NCI-H1417 (cell line): Measurements from ENCODE around the gene MS4A6E.
"Not testable (repeated sequence)": the region's sequence is repeated elsewhere in the genome, so short reads cannot be mapped to it uniquely, and the experiment has no call there.

Source experiments
- DNase-seq, 3 experiments: peaks; one replicate each; lab custom pipeline; 2025; lab: John Stamatoyannopoulos, UW

The MS4A6E gene

DNA sequence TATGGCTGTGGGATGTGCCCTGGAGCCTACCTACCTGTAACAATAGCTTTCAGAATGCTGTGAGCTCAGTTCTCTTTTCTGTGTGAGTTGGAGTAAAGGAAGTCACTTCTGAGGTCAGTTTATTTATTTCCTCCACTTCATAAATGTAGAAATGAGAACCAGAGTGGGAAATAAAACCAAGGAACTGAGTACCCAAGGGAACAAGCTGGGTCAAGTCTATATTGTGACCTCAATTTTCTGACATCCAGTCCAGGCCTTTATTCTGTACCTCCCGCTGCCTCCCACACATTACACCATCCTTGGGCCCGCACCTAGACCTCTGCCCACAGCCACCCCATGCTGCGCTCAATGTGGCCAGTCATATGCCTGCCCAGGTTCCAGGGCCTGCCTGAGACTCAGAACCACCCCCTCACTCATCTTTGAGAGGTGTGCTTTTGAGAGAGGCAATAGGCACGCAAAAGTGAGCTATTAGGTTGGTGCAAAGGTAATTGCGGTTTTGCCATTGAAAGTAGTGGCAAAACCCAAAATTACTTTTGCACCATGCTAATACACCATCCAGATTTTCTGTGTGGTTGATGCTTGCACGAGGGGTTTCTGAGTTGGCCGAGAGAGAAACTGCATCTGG, 9.8 kb downstream of the MS4A6E start:
- no peak for DNase-seq

DNA sequence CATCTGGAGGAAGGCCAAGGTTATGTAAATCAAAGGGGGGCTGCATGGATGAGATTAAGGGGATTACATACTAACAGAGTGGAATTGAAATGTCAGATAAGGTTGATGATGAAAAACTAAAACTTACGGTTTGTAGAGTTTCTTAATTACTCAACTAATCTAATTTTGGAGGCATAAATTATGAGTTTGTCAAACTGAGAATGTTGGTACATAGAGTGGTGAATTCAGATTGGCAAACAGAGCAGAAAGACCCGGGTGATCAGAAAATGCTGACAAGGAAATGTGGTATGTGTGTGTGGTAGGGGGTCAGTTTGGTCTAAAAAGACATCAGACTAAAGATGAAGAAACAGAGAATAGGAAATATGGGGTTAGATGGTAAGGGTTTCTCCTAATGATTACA, 11.0 kb downstream of the MS4A6E start:
- DNase-seq = no peak

DNA sequence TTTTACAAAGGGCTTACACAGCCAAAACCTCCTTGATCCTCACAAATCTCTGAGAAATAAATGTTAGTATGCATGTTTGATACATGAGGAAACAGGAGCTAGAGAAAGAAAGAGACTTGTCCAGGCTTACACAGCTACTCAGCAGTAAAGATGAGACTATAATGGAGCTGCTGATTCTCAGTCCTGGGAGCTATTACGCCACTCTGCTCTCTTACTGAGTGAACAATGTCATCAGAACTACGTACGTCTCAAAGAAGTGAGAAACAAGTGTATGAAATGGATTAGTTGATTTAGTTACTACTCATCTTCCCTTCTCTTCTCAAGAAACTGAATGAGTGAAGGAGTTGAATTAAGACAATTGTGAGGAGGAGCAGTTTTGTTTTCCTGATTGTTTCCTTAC, 12.3 kb downstream of the MS4A6E start:
- no peak for DNase-seq

DNA sequence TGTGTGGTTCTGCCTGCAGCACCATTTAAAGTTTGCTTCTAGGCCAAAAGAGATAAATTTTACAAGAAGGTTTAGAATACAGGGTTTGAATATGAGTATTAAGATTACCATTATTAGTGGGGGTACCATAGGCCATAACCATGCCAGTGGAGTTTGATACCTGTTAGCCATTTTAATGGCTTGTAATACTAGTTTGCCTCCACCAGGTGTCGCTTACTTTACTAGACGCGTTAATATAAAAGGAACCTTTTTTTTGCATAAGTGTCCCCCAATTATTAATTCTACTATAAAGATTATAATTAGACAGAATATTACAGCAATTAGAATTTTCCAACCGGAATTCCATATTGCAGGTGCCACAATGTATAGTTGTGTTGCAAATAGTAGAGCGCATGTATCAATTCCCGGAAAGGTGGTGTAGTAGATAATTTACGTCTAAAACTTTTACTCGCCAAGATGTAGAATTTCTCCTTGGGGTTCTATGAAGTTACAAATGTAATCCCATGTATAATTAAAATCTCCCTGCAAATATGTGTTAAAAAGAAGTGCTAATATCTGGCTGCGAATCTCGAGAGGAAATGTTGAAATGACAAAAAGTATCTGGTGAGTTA, 16.1 kb downstream of the MS4A6E start:
- peak in 2 of 3 experiments; percentile 18 to 22 for DNase-seq

DNA sequence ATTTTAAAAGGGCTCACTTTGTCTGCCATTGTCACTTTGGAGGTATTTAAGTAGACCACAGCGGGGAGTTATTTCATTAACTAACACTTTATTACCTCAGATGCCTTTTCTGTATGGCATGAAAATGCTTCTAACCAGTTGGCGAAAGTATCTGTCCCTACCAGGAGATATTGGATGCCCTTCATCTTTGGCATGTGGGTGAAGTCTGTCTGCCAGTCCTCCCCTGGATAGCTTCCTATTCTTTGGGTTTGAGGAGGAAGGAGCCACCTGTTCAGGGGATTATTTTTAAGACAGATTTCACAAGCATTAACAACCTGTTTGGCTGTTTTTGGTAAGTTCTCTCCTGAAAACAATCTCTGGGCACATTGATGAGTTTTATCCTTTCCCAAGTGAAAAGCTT, 17.1 kb downstream of the MS4A6E start:
- DNase-seq = no peak

DNA sequence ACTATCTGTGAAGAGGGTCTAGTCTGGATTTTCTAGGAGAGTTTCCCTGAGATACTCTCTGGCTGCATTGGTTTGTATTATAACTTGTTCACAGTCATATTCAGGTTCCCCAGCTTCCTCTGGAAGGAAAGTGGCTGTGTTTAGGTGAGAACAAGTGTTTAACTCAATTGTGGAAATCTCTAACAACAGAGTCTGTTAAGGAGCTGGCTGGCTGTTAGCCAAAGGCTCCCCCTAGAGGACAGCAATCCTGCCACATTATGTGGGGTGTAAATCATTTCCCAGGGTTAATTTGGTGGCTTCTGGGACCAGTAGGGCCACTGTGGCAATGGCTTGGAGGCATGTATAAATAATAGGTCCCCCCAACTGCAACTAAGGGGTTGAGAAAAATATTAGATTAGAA, 18.4 kb downstream of the MS4A6E start:
- DNase-seq = peak in 2 of 3 experiments; percentile 41 to 60

DNA sequence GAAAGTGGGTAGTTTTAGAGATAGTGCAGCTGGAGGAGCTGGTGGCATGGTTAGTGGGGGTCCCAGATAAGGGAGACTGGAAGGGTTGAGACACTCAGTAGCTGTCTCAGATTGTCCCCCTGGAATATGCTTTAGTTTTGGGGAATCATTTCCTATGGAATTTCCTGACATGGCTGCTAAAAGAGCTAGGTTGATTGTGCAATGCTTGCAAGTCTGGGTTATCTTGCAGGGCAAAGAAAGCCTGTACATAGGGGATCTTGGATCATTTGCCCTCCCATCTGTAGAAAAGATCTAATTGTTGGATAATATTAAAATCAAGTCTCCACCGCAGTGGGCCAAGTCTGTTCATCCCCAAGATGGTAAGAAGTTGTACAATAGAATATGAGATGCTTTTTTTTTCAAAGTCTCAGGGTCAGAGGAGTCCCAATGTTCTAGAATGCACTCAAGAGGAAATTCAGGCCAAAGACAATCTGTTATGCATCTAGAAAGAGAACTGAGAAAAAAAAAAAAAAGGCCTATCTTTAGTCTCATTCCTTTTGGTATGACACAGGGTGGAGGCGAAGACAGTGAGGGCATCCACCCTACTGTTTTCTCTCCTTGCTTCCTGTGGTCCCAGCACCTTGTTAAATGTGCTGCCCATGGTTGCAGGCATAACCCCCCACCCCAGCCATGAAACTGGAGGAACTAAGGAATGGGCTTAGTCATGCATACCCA, 20.2 kb downstream of the MS4A6E start:
- DNase-seq = no peak

DNA sequence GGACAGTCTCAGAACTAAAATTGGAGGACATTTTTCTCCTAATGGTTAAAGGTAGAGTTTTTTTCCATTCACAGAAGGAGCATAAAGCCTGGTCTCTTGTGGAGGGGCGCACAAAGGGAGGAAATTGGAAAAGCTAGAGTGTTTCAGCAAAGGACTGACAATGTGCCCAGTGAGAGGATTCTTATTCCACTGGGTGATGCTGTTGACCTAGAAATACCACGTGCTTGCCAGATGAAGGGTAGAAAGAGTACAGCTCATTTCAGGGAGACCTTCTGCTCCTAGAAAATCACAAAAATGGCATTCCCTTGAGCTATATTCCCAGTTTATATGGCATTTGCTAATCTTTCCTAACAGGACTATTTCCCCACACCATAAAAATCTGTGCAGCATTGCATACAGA, 21.1 kb downstream of the MS4A6E start:
- DNase-seq = peak in 1 of 3 experiments; percentile 35

DNA sequence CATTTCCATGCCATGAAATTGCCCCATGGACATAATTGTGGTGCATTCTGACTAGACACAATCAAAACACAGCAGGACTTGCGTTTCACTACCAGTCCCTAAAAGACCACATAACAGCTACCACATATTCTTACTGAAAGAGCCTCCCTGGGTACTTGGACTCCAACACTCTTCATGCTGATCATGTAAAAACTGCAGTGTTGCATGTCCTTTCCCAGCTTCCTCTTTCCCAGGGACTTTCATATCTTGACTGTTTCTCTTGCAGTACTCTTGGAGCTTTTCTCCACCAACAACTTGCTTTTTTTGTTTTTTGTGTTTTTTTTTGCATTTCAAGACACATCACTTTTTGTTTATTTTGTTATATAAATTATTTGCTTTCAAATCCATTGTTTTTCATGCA, 22.9 kb downstream of the MS4A6E start:
- no peak for DNase-seq

DNA sequence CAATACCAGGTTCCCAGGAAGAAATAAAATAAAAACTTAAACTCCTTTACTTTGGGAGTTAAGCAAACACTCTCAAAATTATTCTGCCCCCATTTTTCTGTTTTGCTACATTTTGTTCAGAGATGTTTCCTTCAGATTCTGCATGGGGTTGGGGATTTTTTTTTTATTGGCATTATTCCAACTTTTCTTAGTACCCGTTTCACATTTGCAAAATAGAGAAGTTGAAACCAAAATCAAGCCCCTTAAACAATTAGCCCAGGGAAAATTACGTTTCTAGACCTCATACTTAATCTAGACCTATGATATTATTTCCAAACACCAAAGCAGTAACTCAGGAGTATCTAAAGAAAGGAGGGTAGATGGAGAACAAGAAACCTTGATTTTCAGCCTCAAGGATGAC, 30.7 kb downstream of the MS4A6E start:
- no peak for DNase-seq

DNA sequence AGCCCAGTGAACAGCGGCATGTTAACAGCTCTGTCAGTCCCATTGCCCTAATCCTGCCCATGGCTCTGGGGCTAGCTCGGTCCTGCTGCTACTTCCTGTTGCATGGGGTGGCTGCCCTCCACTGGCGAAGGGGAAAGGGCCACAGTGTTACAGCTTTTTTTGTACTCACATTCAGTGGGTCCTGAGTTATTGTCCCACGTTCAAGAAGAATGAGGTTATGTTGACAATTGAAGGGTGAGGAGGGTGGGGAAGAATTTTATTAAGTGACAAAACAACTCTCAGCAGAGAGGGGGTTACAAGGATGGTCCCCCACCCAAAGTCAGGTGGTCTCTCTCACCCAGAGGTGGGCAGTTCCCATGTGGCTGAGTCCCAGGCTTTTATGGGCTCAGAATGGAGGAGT, 33.6 kb downstream of the MS4A6E start:
- DNase-seq = no peak

DNA sequence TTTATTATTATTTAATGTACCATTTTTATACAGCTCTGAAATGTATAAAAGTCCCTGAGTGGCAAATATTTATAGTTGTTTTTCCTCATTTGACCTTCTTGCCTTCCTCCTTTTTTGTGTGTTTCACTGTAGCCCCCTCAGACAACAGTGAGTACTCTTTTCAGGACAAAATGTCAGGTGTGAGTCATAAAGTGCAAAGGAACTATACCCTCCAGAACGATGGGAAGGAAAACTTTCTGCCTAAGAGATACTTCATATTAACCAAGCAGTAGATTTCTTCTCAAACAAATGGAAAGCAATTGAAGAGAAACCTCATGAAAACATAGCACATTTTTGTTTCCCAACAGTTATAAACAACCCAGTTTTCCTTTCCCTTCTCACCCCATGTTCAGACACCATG, 35.2 kb downstream of the MS4A6E start:
- DNase-seq = no peak

DNA sequence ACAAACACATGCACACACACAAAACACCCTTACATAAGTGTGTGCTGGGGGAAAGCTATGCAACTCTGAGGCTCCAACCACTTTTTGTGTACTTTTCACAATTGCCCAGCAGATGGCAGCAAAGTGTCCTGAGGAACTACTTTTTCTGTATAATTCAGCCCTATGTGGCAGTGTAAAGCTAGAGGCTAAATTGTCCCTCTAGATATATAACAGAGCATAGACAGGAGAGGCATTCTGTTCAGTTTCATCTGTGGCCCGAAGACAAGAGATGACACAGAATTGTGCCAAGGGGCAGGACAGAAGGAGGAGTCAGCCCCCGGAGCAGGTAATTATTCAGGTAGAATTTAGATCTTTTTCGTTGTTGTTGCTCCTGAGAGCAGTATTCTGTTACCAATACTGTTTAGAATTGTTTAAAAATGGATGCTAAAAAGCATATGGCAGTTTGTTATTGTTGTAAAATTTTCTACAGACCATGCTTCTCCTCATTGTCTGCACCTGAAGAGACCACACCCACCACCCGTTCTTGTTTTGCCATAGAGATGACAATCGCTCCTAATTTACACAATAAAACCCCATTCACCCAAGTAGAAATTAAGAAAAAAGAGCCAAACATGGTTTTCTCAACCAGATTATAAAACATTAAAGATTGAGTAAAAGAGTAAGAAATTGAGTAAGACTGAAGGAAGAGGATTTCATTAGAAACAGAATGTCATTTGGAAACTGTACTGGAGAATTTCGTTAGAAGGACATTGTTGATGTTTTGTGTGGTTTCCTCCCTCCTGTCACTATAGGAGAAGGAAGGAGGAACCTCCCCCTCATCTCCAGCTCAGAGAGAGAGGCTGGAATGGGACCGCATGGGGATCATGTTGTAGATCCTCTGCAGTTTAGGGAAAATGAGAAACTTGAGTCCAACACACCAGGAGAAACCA, 36.8 kb downstream of the MS4A6E start:
- DNase-seq = peak; percentile 53 to 92 (median 78)

DNA sequence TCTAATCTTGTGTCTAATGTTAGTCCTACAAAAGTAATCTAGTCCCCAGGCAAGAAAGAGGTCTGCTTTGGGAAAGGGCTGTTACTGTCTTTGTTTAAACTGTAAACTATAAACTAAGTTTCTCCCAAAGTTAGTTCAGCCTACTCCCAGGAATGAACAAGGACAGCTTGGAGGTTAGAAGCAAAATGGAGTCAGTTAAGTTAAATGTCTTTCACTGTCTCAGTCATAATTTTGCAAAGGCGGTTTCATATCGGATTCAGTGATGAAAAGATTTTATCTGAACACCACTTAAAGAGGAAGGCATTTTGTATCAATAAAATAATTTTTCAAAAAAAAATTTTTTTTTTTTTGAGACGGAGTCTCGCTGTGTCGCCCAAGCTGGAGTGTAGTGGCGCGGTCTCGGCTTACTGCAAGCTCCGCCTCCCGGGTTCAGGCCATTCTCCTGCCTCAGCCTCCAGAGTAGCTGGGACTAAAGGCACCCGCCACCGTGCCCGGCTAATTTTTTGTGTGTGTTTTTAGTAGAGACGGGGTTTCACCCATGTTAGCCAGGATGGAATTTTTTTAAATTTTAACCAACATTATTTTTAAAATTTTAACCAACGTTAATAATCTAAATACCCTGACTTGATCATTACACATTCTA, 39.3 kb downstream of the MS4A6E start:
- DNase-seq = not testable (repeated sequence)

DNA sequence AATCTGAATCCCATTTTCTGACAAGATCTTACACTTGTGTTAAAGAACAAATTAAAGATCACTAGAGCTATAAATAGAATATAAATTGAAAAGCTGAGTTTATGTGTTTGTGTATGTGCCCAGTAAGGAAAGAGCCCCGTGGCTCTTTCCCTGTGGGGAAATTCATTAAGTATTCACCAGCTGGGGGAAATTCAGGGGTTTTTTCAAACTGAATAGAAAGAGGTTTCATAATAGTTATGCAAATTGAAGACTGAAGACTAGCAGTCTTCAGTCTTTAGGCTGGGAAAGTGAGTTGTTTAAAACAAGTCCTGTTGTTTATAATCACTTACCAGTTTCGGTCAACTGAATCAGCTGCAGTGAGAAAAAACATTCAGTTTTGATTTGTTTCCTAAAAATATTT, 40.0 kb downstream of the MS4A6E start:
- DNase-seq = no peak

DNA sequence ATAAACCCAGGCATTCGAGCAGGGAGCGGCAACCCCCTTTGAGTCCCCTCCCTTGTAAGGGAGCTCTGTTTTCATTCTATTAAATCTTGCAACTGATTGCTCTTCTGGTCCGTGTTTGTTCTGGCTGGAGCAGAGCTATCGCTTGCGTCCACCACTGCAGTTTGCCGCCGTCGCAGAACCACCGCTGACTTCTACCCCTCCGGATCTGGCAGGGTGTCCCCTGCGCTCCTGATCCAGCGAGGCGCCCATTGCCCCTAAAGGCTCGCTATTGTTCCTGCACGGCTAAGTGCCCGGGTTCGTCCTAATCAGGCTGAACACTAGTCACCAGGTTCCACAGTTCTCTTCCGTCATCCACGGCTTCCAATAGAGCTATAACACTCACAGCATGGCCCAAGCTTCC, 40.8 kb downstream of the MS4A6E start:
- no peak for DNase-seq

DNA sequence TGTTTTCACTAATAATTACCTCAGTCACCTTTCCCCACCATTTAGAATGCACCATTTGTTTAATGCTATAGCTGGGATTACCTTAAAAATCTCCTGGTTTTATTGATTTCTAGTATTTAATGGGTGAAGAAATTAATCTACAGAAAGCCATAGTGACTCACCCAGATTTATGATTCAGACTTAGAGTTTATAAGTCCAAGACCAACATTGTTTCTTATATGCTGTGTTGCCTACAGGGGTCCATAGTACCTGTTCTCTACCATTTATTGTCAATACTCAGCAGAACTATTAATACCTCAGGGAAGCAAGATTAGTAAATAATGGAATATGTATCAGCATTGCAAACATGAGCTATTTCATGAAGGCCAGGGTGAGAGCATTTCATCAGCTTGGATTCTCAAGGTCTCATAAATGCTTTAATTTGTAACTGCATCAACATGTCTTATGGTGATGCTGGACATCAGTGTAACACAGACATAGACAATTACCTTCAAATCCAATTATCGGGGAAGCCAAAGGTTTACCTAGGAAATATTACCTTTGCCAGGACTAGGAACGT, 43.3 kb downstream of the MS4A6E start:
- no peak for DNase-seq

DNA sequence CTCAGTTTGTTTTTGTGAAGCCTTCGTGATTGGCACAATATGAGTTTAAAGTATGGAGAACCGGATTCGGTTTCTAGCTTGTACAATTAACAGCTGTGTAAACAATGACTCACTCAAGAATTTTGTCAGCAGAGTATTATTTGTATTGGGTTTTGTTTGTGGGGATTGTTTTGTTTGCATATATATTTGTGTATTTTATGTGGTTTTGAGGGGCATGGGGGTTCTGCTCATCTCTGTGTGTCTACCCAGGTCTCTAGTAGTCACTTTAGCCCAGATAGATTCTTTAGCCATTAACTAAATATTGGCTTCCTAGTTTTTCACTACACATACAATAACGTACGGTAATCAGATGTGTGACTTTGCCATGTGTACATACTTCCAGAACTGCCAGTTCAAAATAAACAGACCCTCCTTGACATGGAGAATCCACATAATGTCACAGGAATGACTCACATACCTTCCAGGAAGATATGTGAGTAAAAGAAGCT, 43.8 kb downstream of the MS4A6E start:
- DNase-seq = peak in 2 of 3 experiments; percentile 83 to 97

DNA sequence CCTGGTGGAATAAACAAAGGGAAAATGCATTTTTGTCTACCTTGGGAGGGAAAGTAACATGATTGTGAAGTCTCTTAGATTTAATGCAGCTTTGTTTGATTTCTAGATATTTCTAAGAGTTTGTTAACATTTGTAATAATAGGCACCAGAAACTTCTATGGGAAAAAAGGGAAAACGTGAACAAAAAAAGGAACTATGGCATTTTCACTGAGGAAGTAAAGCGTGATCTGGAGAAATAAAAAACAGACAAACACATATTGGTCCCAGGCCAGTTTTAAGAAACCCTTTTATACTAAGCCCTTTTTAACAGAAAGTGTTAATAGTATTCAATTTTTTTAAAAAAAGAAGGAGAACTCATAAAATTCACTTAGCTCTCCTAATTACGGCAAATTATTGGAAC, 44.3 kb downstream of the MS4A6E start:
- no peak for DNase-seq

DNA sequence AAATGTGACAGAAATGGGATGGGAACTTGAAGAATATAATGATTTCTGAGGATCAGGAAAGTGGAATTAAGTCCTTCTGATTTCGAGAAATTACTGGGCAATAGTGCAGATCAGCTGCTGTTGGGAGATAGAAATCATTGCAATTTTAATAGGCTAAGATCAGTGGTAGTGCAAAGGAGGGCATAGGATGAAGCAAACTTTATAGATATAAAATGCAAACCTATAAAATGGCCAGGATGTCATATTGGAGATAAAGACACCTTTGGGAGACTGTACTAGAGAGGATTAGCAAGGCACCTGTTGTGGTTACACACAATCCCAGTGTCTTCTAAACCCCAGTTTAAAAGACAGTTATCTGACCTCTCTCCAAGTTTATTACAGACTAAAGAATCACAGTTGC, 44.8 kb downstream of the MS4A6E start:
- DNase-seq = no peak

DNA sequence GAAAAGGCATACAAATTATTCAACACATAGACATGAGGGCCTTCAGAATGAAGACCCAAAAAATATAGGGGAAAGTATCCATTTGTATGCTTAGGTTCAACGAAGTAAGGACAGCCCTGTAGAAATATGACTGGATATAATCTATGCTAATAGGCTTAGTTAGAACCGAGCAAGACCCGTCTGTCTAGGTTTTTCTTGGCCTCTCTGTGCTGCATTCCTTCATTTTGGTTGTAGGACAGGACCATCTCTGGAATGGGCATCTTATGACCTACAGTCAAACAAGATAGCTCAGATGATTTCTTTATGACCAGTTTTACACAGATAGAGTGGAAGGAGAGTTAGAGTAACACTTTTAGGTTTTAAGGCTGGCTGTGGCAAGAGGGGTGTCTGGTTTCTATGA, 45.7 kb downstream of the MS4A6E start:
- no peak for DNase-seq
